ENCODE results near the gene RNF144A. TPM values are rescaled to one million over a fixed set of nuclear protein-coding genes. Genes with fewer than 3 reads are reported as not detected.

Gene RNF144A, protein sequence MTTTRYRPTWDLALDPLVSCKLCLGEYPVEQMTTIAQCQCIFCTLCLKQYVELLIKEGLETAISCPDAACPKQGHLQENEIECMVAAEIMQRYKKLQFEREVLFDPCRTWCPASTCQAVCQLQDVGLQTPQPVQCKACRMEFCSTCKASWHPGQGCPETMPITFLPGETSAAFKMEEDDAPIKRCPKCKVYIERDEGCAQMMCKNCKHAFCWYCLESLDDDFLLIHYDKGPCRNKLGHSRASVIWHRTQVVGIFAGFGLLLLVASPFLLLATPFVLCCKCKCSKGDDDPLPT
- 10 to 100 TPM in 1 of 2 donors, 1 to 10 TPM in 1; 6.7 to 27.6 TPM for total RNA-seq
- polyA plus RNA-seq, result 1 to 10 TPM in 1 of 2 donors, under 1 TPM in 1; 0.63 to 1.6 TPM
- long read RNA-seq, donor 1, partial matches to known transcripts, result 0 of 7 reads
- long read RNA-seq, donor 1, other reads (novel, unspliced or antisense), result 7 of 7 reads
- long read RNA-seq, donor 2, full-length matches to known transcripts, result 4 of 28 reads
- long read RNA-seq, donor 2, partial matches to known transcripts, result 3 of 28 reads
- long read RNA-seq, donor 2, other reads (novel, unspliced or antisense), result 21 of 28 reads

DNA sequence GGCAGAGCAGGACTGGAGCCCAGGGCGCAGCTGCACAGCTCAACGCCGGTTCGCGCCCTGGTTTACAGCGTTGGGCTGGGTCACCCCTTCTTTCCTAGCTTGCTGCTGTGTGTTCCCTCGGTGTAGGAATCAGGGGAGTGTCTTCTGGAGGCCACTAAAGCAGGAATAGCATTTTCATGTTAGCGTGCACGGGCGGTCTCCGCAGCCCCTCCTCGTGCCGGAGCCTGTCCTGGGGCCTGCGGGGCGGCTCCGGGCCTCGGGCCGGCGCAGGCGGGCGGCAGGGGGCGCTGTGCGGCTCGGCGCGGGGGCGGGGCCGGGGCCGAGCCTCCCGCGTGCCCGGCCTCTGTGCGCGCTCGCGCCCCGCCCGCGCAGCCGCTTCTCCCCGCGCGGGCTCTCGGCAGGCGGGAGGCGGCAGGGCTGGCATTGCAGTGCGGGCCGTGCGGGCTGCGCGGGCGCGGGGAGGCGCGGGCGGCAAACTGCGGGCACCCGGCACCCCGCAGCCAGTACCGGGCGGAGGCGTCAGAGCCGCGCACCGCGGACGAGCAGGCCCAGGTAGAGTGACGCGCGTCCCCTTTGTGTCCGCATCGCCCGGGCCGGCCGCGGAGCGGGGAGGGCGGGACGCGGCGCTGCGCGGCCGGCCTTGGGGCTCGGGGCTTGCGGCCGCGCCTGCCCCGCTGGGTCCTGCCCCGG is at the start of gene RNF144A:
TSS of gene RNF144A (plus strand) at position 342 of the 690 bp plus-strand sequence. CDS start 79,515 bp downstream, outside the sequence.
- Histone ChIP-seq H3K4me3 (ENCODE audit: low read length in 2 of 2) (peak within 1 kb of the TSS; percentile 50 to 66), H3K27me3 (ENCODE audit: control insufficient read depth in 1 of 2, insufficient read depth in 2 of 2, low read length in 1 of 2) (no peaks in the 10 kb centered on the region), H3K9me3 (ENCODE audit: control insufficient read depth, low read length) (no peaks in the 10 kb centered on the region), H3K27ac (ENCODE audit: low read depth in 1 of 2, low read length in 2 of 2) (no peak within 1 kb of the TSS), H3K4me1 (ENCODE audit: control insufficient read depth in 1 of 2, insufficient read depth in 2 of 2, low read length in 2 of 2) (no peaks in the 10 kb centered on the region), H3K36me3 (ENCODE audit: control insufficient read depth in 1 of 2, insufficient read depth in 2 of 2, low read length in 1 of 2) (no peaks in the 10 kb centered on the region)
- 3 to 4% methylated on average over 69 to 90 of the region's 90 CpGs for WGBS, 2 donors
- ATAC-seq (ENCODE audit: low FRiP score), result peak; percentile 89
- peak in 1 of 2 donors; percentile 87 for DNase-seq
- intact Hi-C loops (cut with DNase I), result loop anchor here in 1 of 2 donors (10.0 kb wide), 1 partner anchor 128 kb away; no protein-coding TSS in a partner anchor

DNA sequence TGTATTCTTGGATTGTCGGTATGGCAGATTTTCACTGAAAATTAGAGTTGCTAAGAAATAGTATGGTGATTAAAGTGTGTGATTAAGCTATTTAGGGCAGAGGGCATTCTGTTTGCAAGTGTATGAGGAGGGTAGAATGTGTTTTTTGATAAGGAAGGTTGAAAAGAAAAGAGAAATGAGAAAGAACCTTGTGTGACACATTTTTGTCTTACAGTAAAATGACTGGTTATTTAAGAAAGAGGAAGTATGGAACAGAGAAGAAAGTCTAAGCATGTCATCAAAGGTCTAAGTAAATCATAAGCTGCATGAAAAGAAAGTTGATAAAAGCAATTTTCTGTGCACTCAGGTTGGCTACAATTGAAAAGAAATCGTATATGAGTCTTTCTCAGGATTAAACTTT is 44.8 kb upstream of the RNF144A start:
- no peak for ATAC-seq (ENCODE audit: low FRiP score)
- Histone ChIP-seq H3K4me1 (ENCODE audit: control insufficient read depth in 1 of 2, insufficient read depth in 2 of 2, low read length in 2 of 2) (peaks cover 0 to 5% of the 10 kb centered on the region in 2 donors), H3K27me3 (ENCODE audit: control insufficient read depth in 1 of 2, insufficient read depth in 2 of 2, low read length in 1 of 2) (no peaks in the 10 kb centered on the region), H3K27ac (ENCODE audit: low read depth in 1 of 2, low read length in 2 of 2) (no peak overlapping the region), H3K4me3 (ENCODE audit: low read length in 2 of 2) (no peak overlapping the region), H3K36me3 (ENCODE audit: control insufficient read depth in 1 of 2, insufficient read depth in 2 of 2, low read length in 1 of 2) (no peaks in the 10 kb centered on the region), H3K9me3 (ENCODE audit: control insufficient read depth, low read length) (peaks cover 1% of the 10 kb centered on the region)
- no peak for DNase-seq
- WGBS, 2 donors, result 94 to 95% methylated on average over 2 of the region's 2 CpGs
- intact Hi-C loops (cut with DNase I), result no loop called here

DNA sequence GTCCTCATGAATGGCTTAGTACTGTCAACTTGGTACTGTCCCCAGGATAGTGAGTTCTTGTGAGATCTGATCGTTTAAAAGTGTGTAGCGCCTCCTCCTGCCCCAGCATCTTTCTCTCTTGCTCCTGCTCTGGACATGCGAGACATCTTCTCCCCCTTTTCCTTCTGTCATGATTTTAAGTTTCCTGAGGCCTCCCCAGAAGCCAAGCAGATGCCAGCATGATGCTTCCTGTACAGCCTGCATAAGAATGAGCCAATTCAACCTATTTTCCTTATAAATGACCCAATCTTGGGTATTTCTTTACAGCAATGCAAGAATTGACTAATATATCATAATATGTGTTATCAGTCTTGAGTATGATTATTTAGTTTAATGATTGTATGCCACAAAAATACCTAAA is 43.2 kb upstream of the RNF144A start:
- no peaks in the 10 kb centered on the region for H3K36me3 ChIP-seq (ENCODE audit: control insufficient read depth in 1 of 2, insufficient read depth in 2 of 2, low read length in 1 of 2)
- H3K4me1 ChIP-seq (ENCODE audit: control insufficient read depth in 1 of 2, insufficient read depth in 2 of 2, low read length in 2 of 2), result peaks cover 0 to 5% of the 10 kb centered on the region in 2 donors
- no peak for ATAC-seq (ENCODE audit: low FRiP score)
- H3K27ac ChIP-seq (ENCODE audit: low read depth in 1 of 2, low read length in 2 of 2), result no peak overlapping the region
- no peak overlapping the region for H3K4me3 ChIP-seq (ENCODE audit: low read length in 2 of 2)
- peaks cover 1% of the 10 kb centered on the region for H3K9me3 ChIP-seq (ENCODE audit: control insufficient read depth, low read length)
- intact Hi-C loops (cut with DNase I), result no loop called here
- 93 to 96% methylated on average over 3 of the region's 3 CpGs for WGBS, 2 donors
- H3K27me3 ChIP-seq (ENCODE audit: control insufficient read depth in 1 of 2, insufficient read depth in 2 of 2, low read length in 1 of 2), result no peaks in the 10 kb centered on the region
- no peak for DNase-seq

DNA sequence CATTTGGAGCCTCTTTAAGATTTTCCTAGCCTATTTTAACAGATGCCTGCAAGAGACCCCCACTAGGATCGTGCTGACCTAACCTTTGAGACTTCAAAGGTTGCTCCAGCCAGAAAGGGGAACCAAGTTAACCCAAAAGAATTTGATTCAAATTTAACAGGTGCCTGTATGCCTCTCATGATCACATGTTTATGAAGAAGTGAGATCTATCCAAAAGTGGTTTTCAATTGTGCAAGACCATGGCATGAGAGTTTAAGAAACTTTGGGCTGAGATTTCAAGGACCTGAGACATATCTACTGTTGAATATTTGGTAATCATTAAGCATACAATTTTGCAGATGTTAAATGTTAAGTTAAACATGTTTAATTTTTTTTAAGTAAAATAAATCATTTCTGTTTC is 40.9 kb upstream of the RNF144A start:
- Histone ChIP-seq H3K27ac (ENCODE audit: low read depth in 1 of 2, low read length in 2 of 2) (no peak overlapping the region), H3K27me3 (ENCODE audit: control insufficient read depth in 1 of 2, insufficient read depth in 2 of 2, low read length in 1 of 2) (no peaks in the 10 kb centered on the region), H3K4me1 (ENCODE audit: control insufficient read depth in 1 of 2, insufficient read depth in 2 of 2, low read length in 2 of 2) (no peaks in the 10 kb centered on the region), H3K4me3 (ENCODE audit: low read length in 2 of 2) (no peak overlapping the region), H3K36me3 (ENCODE audit: control insufficient read depth in 1 of 2, insufficient read depth in 2 of 2, low read length in 1 of 2) (no peaks in the 10 kb centered on the region), H3K9me3 (ENCODE audit: control insufficient read depth, low read length) (peaks cover 1% of the 10 kb centered on the region)
- intact Hi-C loops (cut with DNase I), result no loop called here
- ATAC-seq (ENCODE audit: low FRiP score), result no peak
- 87 to 93% methylated on average over 1 of the region's 1 CpG for WGBS, 2 donors
- DNase-seq, result no peak

DNA sequence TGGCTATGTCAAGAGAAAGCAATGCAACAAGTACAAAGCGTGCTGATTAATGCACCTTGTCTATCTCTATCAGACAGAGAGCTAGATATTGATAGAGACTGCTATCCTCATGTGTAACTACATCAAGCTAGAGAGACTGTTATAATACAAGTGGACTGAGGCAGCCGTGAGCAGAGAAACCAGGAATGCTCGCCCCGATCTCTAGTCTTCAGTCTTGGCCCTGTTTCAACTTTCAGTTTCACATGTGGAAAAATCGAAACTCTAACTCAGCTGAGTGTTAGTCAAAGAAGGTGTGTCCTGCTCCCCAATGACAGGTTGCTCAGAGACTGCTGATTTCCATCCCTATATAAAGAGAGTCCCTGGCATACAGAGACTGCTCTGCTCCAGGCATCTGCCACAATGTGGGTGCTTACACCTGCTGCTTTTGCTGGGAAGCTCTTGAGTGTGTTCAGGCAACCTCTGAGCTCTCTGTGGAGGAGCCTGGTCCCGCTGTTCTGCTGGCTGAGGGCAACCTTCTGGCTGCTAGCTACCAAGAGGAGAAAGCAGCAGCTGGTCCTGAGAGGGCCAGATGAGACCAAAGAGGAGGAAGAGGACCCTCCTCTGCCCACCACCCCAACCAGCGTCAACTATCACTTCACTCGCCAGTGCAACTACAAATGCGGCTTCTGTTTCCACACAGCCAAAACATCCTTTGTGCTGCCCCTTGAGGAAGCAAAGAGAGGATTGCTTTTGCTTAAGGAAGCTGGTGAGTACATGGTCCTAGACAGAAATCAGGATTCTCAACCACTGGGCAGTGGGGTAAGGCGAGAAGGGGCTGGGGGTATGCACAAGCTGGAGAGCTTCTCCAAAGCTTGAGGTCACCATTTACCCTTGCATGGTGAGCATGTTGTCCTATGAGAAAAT is 39.6 kb upstream of the RNF144A start, which contains the start of gene RSAD2:
TSS of gene RSAD2 (plus strand) at position 376 of the 903 bp plus-strand sequence. CDS start at position 400, 24 bp downstream.
- no peaks in the 10 kb centered on the region for H3K4me1 ChIP-seq (ENCODE audit: control insufficient read depth in 1 of 2, insufficient read depth in 2 of 2, low read length in 2 of 2)
- 16 to 24% methylated on average over 10 of the region's 10 CpGs for WGBS, 2 donors
- ATAC-seq (ENCODE audit: low FRiP score) (peak; percentile 83), DNase-seq (peak in 1 of 2 donors; percentile 47)
- H3K4me3 ChIP-seq (ENCODE audit: low read length in 2 of 2), result peak within 1 kb of the TSS; percentile 46 to 79
- no peaks in the 10 kb centered on the region for H3K36me3 ChIP-seq (ENCODE audit: control insufficient read depth in 1 of 2, insufficient read depth in 2 of 2, low read length in 1 of 2)
- H3K27ac ChIP-seq (ENCODE audit: low read depth in 1 of 2, low read length in 2 of 2), result no peak within 1 kb of the TSS
- H3K27me3 ChIP-seq (ENCODE audit: control insufficient read depth in 1 of 2, insufficient read depth in 2 of 2, low read length in 1 of 2), result no peaks in the 10 kb centered on the region
- H3K9me3 ChIP-seq (ENCODE audit: control insufficient read depth, low read length), result peaks cover 1% of the 10 kb centered on the region
- intact Hi-C loops (cut with DNase I), result no loop called here

DNA sequence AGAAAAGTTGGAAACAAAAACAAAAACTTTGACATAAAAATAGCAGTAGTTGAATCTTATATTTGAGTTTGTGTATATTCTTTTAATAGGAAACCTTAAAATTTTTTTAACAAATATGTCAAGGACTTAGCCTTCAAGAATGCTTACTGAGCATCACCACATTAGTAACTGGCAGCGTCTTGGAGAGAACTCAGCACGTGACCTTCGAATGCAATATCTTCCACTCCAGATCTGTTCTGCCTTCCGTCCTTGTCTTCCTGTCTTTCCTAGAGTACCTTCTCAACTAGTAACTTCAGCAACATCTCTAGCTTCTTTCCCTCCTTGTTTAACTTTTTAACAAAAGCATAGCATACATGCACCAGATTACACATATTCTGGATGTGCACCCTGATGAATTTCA is 38.7 kb upstream of the RNF144A start:
- ATAC-seq (ENCODE audit: low FRiP score), result no peak
- H3K36me3 ChIP-seq (ENCODE audit: control insufficient read depth in 1 of 2, insufficient read depth in 2 of 2, low read length in 1 of 2), result no peaks in the 10 kb centered on the region
- H3K27ac ChIP-seq (ENCODE audit: low read depth in 1 of 2, low read length in 2 of 2), result no peak overlapping the region
- H3K9me3 ChIP-seq (ENCODE audit: control insufficient read depth, low read length), result peaks cover 1% of the 10 kb centered on the region
- DNase-seq, result no peak
- no peaks in the 10 kb centered on the region for H3K4me1 ChIP-seq (ENCODE audit: control insufficient read depth in 1 of 2, insufficient read depth in 2 of 2, low read length in 2 of 2)
- 86 to 92% methylated on average over 4 of the region's 4 CpGs for WGBS, 2 donors
- H3K27me3 ChIP-seq (ENCODE audit: control insufficient read depth in 1 of 2, insufficient read depth in 2 of 2, low read length in 1 of 2), result no peaks in the 10 kb centered on the region
- intact Hi-C loops (cut with DNase I), result no loop called here
- H3K4me3 ChIP-seq (ENCODE audit: low read length in 2 of 2), result no peak overlapping the region

DNA sequence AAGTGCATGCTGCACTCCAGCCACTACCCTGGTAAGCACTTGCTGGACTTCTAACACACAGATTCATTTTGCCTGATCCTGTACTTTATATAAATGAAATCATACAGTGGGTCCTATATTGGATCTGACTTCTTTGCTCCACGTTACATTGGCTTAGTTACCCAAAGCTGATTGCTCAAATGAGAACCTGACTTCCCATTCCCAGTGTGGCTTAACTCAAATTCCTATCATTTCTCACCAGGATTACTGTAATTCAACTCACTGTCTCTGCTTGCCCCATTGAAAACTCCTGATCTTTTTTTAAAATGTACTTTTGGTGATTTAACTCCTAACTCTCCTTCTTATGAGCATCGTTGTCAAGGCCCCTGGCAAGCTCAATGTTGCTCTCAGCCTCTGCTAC is 38.2 kb upstream of the RNF144A start:
- intact Hi-C loops (cut with DNase I), result no loop called here
- no peak for ATAC-seq (ENCODE audit: low FRiP score)
- no peak overlapping the region for H3K4me3 ChIP-seq (ENCODE audit: low read length in 2 of 2)

DNA sequence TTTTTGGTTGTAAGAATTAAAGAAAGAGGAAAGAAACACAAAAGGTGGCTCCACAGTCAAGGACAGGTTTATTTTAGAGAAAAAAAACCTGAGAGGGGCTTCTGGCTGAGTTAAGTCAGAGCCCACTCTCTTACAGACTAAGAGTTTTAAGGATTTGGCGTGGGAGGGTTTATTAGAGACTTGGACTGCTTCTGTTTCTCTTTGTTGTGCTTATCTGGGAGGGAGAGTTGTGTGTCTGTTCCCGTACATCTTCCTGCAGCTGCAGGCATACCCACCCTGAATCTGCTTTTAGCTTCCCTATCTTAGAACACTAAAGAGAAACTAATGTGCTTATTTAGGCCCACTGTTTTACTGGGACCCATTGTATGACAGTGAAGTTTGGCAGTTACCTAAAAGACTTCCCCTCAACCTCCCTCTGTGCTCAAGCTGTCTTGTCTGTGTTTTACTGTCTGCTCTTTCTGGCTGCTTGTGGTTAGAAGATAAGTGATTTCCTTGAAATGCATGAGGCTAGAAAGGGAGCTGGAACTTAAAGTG is 36.9 kb upstream of the RNF144A start:
- WGBS, 2 donors, result 97 to 98% methylated on average over 2 of the region's 2 CpGs
- DNase-seq, result no peak
- no peak overlapping the region for H3K4me3 ChIP-seq (ENCODE audit: low read length in 2 of 2)
- no peaks in the 10 kb centered on the region for H3K9me3 ChIP-seq (ENCODE audit: control insufficient read depth, low read length)
- no peaks in the 10 kb centered on the region for H3K27me3 ChIP-seq (ENCODE audit: control insufficient read depth in 1 of 2, insufficient read depth in 2 of 2, low read length in 1 of 2)
- ATAC-seq (ENCODE audit: low FRiP score), result no peak
- intact Hi-C loops (cut with DNase I), result no loop called here
- H3K4me1 ChIP-seq (ENCODE audit: control insufficient read depth in 1 of 2, insufficient read depth in 2 of 2, low read length in 2 of 2), result no peaks in the 10 kb centered on the region
- no peak overlapping the region for H3K27ac ChIP-seq (ENCODE audit: low read depth in 1 of 2, low read length in 2 of 2)
- H3K36me3 ChIP-seq (ENCODE audit: control insufficient read depth in 1 of 2, insufficient read depth in 2 of 2, low read length in 1 of 2), result no peaks in the 10 kb centered on the region

More for the DNA sequence above, 38.2 kb upstream of the RNF144A start:
- no peaks in the 10 kb centered on the region for H3K36me3 ChIP-seq (ENCODE audit: control insufficient read depth in 1 of 2, insufficient read depth in 2 of 2, low read length in 1 of 2)
- H3K4me1 ChIP-seq (ENCODE audit: control insufficient read depth in 1 of 2, insufficient read depth in 2 of 2, low read length in 2 of 2), result no peaks in the 10 kb centered on the region
- no peak for DNase-seq
- 84 to 86% methylated on average over 2 of the region's 2 CpGs for WGBS, 2 donors
- no peaks in the 10 kb centered on the region for H3K27me3 ChIP-seq (ENCODE audit: control insufficient read depth in 1 of 2, insufficient read depth in 2 of 2, low read length in 1 of 2)
- peaks cover under 1% of the 10 kb centered on the region for H3K9me3 ChIP-seq (ENCODE audit: control insufficient read depth, low read length)
- no peak overlapping the region for H3K27ac ChIP-seq (ENCODE audit: low read depth in 1 of 2, low read length in 2 of 2)
